ENCODE data around the gene TBC1D22A.

TBC1D22A gene

DNA sequence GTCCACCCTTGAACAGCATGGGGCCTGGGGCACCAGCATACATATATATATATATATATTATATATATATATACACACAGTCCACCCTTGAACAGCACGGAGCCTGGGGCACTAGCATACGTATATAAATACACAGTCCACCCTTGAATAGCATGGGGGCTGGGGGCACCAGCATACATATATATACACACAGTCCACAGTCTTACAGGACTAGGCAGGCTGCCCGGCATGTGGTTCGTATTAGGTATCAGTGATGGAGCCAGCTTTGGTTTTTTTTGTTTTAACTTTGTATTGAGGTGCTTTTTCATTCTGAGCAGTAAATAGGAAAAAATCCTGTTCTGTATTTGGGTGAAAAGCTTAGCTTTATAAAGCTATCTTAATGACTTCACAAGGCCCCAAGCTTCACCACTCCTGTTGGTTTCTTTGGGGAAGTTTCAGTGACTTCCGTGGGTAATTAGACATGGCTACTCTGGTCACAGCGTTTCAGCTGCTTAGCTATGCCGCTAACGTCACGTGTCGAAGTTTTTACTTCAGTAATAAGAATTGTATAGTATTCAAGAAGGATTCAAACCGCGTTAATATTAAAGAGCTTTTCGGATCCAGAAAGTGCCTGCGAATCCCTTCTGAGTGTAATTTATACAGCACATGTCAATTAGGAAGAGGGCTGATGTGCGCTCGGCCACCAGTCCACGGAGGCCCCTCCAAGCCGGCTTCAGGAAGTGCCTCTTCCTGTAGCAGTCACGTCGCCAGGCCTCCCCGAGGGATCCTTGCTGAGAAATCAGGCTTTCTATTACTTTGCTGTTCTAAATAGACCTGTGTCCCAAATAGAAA, 179.7 kb downstream of the TBC1D22A start:
- no peak for DNase-seq

DNA sequence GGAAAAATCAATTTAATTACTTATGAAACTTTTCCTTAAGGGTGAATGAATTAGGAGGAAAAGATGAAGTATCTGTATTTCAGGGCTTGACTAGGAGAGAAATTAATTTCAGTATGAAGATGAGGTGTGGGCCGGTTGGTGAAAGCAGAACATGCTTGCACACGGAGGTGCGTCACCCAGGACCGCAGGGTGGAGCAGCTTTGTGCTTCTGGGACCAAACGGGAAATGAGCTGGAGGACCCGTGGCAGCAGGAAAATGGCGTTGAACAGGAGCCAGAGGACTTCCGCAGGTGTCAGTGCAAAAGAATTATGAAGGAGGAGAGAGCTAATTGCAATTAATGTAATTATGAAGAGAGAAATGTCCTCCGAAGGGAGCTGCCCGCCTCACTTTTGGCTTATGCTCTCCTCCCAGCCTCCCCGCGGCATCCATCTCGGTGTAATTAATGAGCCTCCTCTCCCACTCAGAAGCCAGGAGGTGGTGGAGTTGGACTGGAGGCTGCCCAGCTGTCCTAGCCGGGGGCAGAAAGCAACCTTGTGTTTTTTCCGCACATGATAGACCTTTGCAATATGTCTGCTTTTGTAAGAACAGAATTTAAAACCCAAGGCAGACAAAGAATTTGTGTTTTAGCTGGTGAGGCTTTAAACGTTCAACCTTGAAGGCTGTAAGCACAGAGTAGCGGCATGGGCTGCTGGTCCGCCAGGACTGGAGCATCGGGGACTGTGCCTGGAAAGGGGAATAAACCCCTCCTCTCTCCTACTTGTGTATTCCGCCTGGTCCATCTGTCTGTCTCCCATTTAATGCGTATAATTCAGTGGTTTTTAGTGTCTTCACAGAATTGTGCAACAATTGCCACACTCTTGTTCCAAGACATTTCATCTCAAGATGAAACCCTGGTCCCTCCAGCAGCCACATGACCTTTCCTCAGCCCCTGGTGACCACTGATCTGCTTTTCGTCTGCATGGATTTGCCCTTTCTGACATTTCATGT, 180.6 kb downstream of the TBC1D22A start:
- DNase-seq, result no peak

DNA sequence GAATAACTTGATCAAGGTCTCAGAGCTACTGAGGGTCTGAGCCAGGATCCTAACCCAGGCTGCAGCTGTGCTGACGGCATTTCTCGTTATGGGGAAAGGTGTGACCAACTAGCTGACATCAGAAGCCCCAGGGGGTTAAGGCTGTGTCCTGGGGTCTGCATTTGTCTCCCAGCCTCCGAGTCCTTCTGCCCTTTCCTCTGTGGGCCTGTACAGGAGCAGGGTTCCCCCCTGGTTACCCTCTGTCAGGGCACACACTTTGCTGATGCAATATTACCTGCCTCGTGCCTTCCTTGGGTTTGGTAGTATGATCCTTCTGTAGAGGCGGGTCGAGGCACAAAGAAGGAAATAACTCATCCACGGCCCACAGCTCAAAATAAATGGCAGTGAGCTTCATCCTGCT, 183.0 kb downstream of the TBC1D22A start:
- DNase-seq, result no peak

DNA sequence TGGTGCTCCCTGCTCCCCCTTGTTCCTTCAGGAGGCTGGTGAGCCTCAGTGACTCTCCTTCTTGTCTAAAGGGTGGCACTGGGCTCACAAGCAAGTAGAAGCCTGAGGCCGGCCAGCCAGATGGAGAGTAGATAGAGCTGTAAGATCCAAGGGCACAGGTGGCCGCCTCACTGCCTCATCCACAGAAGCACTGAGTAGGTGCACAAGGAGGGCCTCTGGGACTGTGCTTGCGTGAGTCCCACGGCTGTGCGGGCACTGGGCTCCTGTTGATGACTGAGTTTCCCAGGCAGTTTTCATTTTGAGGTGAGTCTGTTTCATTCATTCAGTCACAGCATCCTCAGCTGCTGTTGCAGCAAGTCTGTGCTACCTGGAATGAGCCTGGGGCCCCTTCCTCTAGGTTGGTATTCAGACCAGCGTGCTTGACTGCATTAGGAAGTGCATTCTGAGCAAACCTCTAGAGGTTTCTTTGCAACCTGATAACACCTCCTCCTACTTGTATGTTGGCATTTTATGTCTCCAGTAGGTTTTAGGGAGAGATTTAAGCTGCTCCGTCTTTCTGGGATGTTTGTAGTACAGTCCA, 184.0 kb downstream of the TBC1D22A start:
- DNase-seq, result no peak

DNA sequence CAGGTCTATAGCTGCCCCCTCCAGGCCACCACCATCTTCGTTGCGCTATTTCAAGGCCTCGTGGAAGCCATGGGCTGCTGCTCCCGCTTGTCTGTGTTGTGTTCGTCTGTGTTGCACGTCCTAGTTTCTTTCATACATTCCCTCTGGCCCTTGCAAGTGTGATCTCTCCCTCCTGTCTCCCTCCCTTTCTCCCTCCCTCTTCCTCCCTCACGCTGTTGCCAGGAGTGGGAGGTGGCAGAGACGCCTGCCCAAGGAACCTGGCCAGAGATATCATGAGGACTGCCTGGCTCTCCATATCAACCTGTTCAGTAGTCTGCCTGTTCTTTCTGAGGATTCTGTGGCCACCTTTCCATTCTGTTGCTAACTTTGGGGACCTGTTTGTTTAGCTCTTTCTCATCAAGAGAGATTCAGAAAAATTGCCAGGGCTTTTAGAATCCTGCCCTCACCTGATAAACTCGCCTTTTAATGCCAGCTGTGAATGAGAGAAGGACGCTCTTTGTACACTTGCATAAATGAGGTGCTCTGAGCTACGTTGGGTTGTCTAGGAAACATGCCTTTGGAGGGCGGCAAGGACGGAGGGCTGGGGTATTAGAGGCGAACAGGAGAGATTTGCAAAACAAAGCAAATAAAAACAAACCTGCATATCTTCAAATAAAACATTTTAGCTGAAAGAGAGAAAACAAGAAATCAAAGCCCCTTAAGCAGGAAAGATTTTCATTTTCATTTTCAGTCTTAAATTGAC, 185.2 kb downstream of the TBC1D22A start:
- no peak for DNase-seq

DNA sequence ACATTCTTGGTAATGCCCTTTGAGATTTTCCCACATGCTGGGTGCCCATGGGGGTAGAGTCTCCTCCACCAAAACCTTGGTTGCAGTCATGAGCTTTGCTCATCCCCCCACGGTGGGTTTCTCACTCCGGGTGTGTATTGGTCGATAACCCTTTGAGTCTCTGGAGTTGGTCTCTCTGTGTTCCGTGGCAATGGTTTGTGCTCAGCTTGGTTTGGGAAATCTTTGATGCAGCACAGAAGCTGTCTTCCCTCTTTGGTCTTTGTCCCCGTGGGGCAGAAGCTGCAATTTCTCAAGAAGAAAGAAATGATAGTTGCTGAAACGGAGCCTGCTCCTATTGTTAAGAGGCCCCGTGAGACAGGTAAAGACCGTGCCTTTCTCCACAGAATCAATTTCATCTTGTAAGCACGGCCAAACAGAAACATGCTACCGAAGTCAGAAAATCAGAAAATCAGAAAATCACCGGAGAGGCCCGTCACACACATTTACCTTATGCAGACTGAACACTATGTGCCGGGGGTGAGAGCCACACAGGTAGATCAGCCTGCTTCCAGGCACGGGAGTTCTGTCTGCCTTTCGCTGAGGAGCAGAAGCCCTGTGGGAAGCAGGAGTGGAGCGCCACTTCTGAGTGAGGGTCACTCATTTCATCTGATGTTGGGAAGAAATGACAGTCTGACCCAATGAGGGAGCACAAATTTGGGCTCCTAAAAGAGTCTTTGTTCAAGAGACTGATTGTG, 186.1 kb downstream of the TBC1D22A start:
- DNase-seq, result no peak

DNA sequence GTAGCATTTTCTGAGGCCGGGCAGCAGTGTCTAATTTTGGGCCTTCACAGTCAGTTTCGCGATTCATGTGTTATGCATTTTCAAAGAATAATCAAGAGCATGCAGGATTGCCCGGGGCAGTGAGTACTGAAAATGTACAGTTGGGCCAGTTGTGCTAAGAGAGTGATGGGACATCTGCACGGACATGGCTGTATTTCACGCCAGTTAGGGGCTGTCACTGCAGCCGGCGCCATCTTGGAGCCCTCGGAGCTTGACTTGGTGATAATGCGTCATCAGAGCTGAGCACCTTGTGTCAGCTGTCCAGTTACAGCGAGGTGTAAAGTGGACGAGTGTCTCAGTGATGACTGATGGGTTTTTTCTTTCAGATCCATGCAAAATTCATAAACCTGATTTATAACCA, 188.9 kb downstream of the TBC1D22A start:
- no peak for DNase-seq

DNA sequence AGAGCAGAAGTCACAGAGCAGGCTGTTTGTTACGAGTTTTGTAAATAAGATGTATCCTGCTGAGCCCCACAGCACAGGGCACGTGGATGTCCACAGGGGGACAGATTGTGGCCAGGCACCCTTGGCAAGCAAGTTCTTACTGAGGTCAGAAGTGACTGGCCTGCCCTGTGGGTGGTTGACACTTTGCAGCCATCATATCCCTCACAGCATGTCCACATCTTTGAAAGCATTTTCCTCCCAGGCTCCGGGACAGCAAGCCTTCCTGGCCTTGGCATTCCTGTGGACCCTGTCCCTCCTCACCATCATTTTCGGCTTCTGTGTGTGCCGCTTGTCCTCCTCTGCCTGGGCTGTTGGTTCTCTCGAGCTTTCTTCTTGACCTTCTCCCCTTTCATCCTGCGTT, 189.5 kb downstream of the TBC1D22A start:
- no peak for DNase-seq

DNA sequence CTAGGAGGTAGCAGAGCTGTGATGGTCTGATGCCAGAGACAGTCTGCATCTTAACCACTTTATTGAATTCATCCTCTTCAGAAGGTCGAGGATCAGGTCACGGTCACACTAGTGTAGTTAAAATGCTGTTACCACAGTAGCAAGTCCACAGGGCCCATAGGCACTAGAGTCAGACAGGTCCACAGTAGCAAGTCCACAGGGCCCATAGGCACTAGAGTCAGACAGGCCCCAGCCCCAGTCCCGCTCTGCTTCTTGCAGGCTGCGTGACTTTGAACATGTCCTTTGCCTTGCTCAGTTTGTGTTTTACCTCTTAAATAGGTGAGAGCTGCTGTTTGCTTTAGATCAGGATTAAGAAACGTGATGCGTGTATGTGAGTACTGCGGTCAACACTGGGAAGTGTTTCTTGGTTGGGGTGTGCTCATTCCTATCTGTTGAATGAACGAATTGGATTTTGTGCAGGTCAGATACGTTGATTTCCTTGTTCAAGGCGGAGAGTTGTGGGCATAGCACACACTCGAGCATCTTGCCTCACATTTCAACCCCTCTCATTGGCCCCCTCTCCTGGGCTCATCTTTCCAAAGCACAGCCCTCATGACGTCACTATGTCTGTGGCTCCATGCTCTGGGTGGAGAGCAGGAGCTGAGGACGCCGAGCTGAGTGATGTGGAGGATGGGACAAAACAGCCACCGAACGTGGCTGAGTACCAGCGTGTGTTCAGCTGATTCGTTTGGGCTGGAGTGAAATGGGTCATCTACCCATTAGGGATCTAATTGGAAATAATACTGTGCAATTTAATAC, 191.7 kb downstream of the TBC1D22A start:
- DNase-seq, result peak; percentile 1

DNA sequence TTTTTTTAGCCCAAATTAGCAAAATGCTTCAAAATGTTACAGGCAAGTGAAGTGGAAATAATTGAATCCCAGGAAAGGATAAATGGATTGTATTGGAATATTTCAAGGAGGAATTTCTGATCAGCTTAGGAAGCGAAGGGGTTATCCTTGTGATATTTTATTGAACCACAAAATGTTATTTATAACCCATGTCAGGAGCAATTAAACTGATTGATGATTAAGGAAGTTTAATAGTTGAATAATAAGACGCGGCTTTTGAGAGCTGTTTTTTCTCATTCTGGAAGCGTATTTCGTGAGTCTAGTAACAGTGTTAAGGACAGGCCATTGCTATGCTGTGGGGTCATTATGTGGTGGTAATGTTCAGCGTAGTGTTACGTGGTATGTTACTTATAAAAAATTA, 192.3 kb downstream of the TBC1D22A start:
- DNase-seq, result no peak

DNA sequence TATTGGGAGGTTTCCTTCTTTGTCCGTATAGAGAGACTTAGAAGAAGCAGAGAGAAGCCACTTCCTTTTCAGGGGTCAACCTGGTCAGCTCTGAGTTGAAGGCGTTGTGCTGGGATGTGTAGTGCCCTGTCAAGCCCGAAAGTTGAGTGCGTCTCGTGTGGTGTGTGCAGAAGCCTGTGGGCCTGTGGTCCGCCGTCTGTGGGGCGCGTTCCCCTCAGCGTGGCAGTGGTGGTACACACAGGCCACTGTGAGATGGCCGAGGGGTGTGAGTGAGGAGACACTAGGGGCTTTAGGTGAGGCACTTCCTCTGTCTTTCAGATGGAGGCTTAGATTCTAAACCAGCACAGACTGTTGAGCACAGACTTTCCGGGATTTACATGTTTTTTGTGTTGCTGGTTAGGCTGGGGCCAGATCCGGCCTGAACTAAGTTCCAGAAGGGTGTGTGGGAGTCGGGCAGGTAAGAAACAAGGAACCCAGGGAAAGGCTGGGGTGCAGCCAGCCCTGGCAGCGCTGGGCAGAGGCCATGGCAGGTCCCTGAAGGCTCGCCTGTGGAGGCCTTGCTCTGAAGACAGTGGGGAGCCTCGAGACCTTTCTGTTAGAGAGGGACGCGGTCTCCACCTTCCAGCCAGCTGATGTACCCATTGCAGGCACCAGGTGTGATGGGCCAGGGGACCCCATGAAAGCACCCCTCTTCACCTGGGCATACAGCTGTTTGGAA, 194.2 kb downstream of the TBC1D22A start:
- DNase-seq, result no peak

DNA sequence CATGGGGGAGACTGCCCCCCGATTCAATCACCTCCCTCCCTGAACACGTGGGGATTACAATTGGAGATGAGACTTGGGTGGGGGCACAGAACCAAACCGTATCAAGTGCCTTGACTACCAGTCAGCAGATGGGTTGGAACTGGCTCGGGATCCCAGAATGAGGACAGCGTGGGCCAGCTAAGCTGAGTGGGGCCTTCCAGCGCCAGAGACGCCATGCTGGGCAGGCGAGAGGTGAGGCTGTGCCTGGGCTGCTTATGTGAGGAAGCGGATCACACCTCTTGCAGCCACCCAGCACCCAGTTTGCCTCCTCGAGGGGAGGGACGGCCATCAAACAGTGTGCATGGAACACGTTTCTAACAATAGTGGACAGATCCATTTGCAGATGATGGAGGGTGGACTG, 195.1 kb downstream of the TBC1D22A start:
- no peak for DNase-seq

DNA sequence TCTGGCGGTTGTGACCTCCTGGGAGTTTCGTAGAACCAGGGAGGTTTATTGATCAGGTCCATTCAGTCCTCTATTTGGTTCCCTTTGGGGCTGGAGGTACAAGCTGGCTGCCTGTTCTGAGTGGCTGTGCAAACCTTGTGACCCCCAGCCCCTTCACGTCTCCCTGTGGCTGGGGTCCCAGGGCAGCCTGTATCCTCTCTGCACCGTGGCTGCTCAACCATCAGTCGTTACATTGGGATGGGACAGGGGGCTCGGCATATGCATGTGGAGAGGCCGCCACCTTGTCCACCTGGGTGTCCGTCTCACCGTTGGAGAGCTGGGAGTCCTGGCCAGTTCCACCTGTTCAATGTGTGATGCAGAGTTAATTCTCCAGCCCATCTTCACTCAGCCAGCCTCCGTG, 195.7 kb downstream of the TBC1D22A start:
- no peak for DNase-seq

DNA sequence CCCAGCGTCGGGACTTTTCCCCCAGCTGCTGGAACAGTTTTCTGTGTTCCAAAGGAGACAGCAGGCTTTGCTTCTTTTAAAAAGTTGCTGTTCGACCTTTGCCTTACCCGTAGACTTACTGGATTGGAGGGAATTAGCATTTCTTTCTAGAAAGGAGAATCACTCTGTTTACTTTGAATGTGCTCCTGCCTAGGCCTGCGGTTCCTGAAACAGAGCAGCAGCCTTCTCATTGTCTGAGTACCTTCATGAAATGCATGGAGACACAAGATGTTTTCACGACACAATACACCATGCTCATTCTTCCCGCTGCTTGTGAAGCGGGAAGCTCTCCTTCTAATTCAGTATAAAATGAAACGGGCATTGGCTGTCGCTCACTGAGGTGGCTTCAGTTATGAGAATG, 196.2 kb downstream of the TBC1D22A start:
- no peak for DNase-seq

DNA sequence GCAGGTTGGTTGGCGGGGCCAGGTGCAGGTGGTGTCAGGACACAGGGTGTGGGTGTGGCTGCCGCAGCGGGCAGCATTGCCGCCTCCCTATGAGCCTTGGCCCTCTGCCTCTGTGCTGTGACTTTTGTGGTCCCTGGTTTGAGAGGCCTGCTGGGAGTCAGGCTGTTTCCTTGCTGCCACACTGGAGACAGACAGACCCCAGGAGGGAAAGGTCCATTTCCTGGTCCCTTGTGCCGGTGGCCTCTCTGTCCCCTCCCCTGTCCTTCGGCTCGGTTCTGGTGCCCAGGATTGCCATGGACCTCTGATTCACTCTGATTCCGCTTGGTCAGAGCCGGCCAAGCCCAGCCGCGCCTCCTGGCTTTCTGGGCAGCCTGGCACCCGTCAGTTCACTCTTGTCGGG, 196.9 kb downstream of the TBC1D22A start:
- DNase-seq, result no peak

DNA sequence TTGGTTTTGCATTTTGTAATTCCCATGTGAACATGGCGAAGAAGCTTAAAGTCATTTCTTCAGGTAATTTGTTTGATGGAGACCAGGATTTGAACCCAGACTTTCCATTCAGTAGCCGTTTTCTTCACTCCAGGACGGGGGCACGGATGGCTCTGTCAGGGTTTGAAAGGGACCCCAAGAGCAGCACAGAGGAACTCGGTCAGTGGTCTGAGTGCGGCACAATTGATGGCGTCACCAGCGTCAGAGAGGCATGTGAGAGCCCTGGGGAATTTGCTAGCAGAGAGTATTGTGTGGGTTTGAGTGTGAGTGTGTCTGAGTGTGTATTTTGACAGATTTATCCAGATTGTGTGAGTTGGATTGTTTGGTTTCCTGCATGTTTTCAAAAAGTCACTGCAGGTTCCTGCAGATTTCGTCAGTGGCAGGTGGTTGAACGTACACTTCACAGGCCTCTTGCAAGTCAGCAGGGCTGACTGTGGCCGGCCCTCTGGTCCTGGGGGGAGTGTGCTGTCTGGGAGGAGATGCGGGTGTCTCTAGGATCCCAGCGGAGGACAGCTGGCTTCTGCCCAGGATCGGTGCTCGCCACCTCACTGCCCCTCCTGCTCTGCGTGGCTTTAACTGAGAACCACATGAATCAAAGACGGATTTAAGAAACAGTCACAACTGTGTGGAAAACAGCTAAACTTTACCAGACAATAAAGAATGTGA, 199.3 kb downstream of the TBC1D22A start:
- no peak for DNase-seq

DNA sequence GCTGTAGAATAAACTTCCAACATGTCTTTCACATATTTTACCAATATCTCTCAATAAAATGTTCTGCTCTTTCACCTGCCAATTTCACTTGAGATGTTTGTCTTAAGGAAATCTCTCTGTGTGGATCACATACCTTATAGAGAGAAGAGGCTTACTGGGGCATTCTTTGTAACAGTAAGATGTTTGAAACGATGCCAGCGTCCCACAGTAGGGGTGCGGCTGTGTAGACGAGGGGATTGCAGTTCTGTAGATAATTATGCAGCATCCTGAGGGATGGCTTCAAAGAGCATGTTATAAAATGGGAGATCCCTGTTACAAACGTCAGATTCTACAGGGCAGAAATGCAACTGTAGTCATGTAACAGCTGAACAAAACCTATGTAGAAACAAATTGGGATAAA, 200.0 kb downstream of the TBC1D22A start:
- DNase-seq, result no peak

DNA sequence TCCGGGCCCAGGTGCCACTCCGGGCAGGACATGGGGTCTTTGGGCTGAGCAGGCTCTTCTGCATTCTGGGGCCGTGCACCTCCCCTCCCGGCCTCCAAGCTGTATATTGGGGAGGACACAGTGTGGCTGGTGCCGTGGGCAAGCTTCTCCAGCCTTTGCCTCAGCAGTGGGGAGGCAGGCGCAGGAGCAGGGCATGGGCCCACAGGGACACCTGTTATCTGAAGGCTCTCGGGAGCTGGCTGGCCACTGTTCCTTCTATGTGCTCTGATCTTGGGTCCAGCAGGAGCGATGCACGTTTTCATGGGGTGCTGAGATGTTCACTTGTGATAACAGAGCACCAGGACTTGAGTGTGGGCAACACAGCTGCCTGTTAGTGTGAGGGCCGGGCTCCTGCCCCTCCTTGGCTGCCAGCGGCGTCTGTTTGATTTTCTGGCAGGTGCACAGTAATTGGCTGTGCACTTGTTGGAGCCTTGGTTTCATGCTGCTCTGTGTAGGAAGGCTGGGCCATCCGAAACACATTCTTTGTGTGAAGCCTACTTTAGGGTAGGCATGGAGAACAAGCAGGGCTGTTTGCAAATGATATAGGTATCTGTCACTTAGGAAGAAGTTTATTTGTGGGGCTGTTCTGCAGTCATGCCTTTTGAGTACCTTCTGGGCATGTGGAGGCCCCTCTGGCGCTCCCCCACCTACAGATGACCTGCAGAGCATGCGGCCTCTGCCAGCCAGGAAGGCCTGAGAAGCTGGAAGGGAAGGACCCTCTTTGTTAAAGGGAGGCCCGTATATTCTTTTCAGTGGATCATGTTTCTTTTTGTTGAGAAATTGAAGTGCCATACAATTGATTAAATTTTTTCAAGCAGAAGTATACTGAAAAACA, 201.5 kb downstream of the TBC1D22A start:
- no peak for DNase-seq

Data from NCI-H82 (cell line).